Endothelial cell of umbilical vein (primary cell): ENCODE measurements around the gene FIGLA.

Source experiments
- CTCF ChIP-seq, 2 donors: IDR thresholded peaks; 1 replicate in 1 of 2; 2 replicates in 1 of 2; pipeline ENCODE4 v1.5.1; 2011; ENCODE audit warnings: low read length in 2 of 2, mild to moderate bottlenecking in 2 of 2, moderate library complexity in 2 of 2, control low read depth in 1 of 2, inconsistent platforms in 1 of 2, low read depth in 1 of 2; ENCODE audit not compliant: insufficient read depth in 1 of 2; ENCODE audit errors: extremely low read depth in 1 of 2
- FOS ChIP-seq: IDR thresholded peaks from 2 replicates; pipeline ENCODE4 v1.6.1; 2011; ENCODE audit warnings: mild to moderate bottlenecking, low read length, moderate library complexity, borderline replicate concordance; ENCODE audit not compliant: insufficient read depth
- MYC ChIP-seq: IDR thresholded peaks from one replicate; pipeline ENCODE4 v1.6.1; 2011; ENCODE audit warnings: mild to moderate bottlenecking, low read depth, low read length
- POLR2A ChIP-seq: IDR thresholded peaks from 2 replicates; pipeline ENCODE4 v1.6.1; 2012; ENCODE audit warnings: low read depth, mild to moderate bottlenecking, control low read depth, low read length

GRCh38 chr2:70826696-70827350 is 36.4 kb upstream of the FIGLA start:
- TF ChIP-seq POLR2A (no peak), CTCF (IDR thresholded peaks at IDR 0.05; ENCODE audit: extremely low read depth in 1 of 2, insufficient read depth in 1 of 2, low read depth in 1 of 2, low read length in 2 of 2) (no peak), FOS (no peak), MYC (no peak)
